Osteoblast (primary cell): ENCODE measurements around the gene CACNA1H. TPM values are rescaled to one million over a fixed set of nuclear protein-coding genes. Genes with fewer than 3 reads are reported as not detected.

ENCODE experiments used
- DNase-seq: peaks from one replicate; pipeline ENCODE4 v3.0.0; 2011; ENCODE audit warnings: low spot score, mixed read lengths; ENCODE audit not compliant: insufficient read length; ENCODE audit errors: missing footprints
- H2AFZ ChIP-seq: 2 replicates; pipeline ENCODE4 v1.6.0; 2011; ENCODE audit warnings: mild to moderate bottlenecking, low read length
- H3K27ac ChIP-seq: 2 replicates; pipeline ENCODE4 v1.5.1; 2011; ENCODE audit warnings: mild to moderate bottlenecking, low read depth, low read length, moderate library complexity
- H3K27me3 ChIP-seq: 2 replicates; pipeline ENCODE4 v1.6.0; 2012; ENCODE audit warnings: mild to moderate bottlenecking, control low read depth, inconsistent platforms, low read length, moderate library complexity; ENCODE audit not compliant: insufficient read depth
- H3K36me3 ChIP-seq: 2 replicates; pipeline ENCODE4 v1.5.1; 2011; ENCODE audit warnings: mild to moderate bottlenecking, low read length, control low read depth, moderate library complexity; ENCODE audit not compliant: insufficient read depth
- H3K4me1 ChIP-seq: 2 replicates; pipeline ENCODE4 v1.5.1; 2011; ENCODE audit warnings: mild to moderate bottlenecking, low read length, control low read depth, moderate library complexity; ENCODE audit not compliant: insufficient read depth
- H3K4me2 ChIP-seq: 2 replicates; pipeline ENCODE4 v1.6.0; 2011; ENCODE audit warnings: mild to moderate bottlenecking, low read length; ENCODE audit not compliant: insufficient read depth
- H3K4me3 ChIP-seq: fragments of 200-600 bp; sonication (generic); 3 replicates; pipeline ENCODE4 v1.5.1; 2012; ENCODE audit warnings: mild to moderate bottlenecking, low read length, inconsistent platforms; ENCODE audit not compliant: insufficient read depth
- H3K79me2 ChIP-seq: 2 replicates; pipeline ENCODE4 v1.6.0; 2012; ENCODE audit warnings: mild to moderate bottlenecking, low read length, control low read depth, inconsistent platforms; ENCODE audit not compliant: insufficient read depth
- H3K9me3 ChIP-seq: 2 replicates; pipeline ENCODE4 v1.5.1; 2011; ENCODE audit warnings: low read depth, low read length, control low read depth
- H4K20me1 ChIP-seq: 2 replicates; pipeline ENCODE4 v1.6.0; 2012; ENCODE audit warnings: mild to moderate bottlenecking, low read length, control low read depth; ENCODE audit not compliant: insufficient read depth
- CTCF ChIP-seq: IDR thresholded peaks from 2 replicates; pipeline ENCODE4 v1.5.1; 2011; ENCODE audit warnings: mild to moderate bottlenecking, low read depth, low read length, moderate library complexity; ENCODE audit errors: extremely low read depth
- total RNA-seq: library from RNA; depleted of rRNA; stranded (reverse); fragments of >200 nt; gene quantifications from 2 replicates; pipeline ENCODE4 v1.2.3, GENCODE V29; 2012

CACNA1H gene
- total RNA-seq, 1 donor, result under 0.01 TPM

GRCh38 chr16:1175566-1176279 is 22.8 kb downstream of the CACNA1H start:
- no peak for DNase-seq

GRCh38 chr16:1176280-1176897 is 23.5 kb downstream of the CACNA1H start:
- no peak overlapping the region for H3K4me2 ChIP-seq
- no peaks in the 10 kb centered on the region for H3K9me3 ChIP-seq
- no peaks in the 10 kb centered on the region for H3K4me1 ChIP-seq
- H3K79me2 ChIP-seq, result no peaks in the 10 kb centered on the region
- no peaks in the 10 kb centered on the region for H3K27me3 ChIP-seq
- H3K36me3 ChIP-seq, result no peaks in the 10 kb centered on the region
- no peak overlapping the region for H3K4me3 ChIP-seq
- no peak for DNase-seq
- no peak for TF ChIP-seq CTCF
- no peaks in the 10 kb centered on the region for H4K20me1 ChIP-seq
- no peak overlapping the region for H3K27ac ChIP-seq
- no peak overlapping the region for H2AFZ ChIP-seq

More at GRCh38 chr16:1175566-1176279, 22.8 kb downstream of the CACNA1H start:
- Histone ChIP-seq H3K4me3 (no peak overlapping the region), H3K36me3 (no peaks in the 10 kb centered on the region), H3K9me3 (no peaks in the 10 kb centered on the region), H3K4me2 (no peak overlapping the region), H2AFZ (no peak overlapping the region), H3K4me1 (no peaks in the 10 kb centered on the region), H3K79me2 (no peaks in the 10 kb centered on the region), H3K27ac (no peak overlapping the region), H4K20me1 (no peaks in the 10 kb centered on the region), H3K27me3 (no peaks in the 10 kb centered on the region)
- TF ChIP-seq CTCF, result no peak

GRCh38 chr16:1177053-1177452 is 24.1 kb downstream of the CACNA1H start:
- Histone ChIP-seq H3K27ac (no peak overlapping the region), H3K4me3 (no peak overlapping the region), H3K36me3 (no peaks in the 10 kb centered on the region), H3K4me1 (peaks cover 5% of the 10 kb centered on the region), H2AFZ (no peak overlapping the region), H3K4me2 (no peak overlapping the region), H3K27me3 (no peaks in the 10 kb centered on the region), H3K79me2 (no peaks in the 10 kb centered on the region), H3K9me3 (no peaks in the 10 kb centered on the region), H4K20me1 (no peaks in the 10 kb centered on the region)
- DNase-seq, result no peak
- no peak for TF ChIP-seq CTCF

- no peak for DNase-seq
- Histone ChIP-seq H3K27ac (no peak overlapping the region), H3K9me3 (no peaks in the 10 kb centered on the region), H3K27me3 (no peaks in the 10 kb centered on the region), H3K4me3 (no peak overlapping the region), H3K36me3 (no peaks in the 10 kb centered on the region), H4K20me1 (no peaks in the 10 kb centered on the region), H3K79me2 (no peaks in the 10 kb centered on the region), H2AFZ (no peak overlapping the region), H3K4me2 (no peak overlapping the region), H3K4me1 (peaks cover 11% of the 10 kb centered on the region)
- no peak for TF ChIP-seq CTCF
These were observed 24.8 kb downstream of the CACNA1H start for GRCh38 chr16:1177750-1178149.
